Measurements from ENCODE around the gene NOP14.

- TF ChIP-seq POLR2A (IDR thresholded peaks at IDR 0.05) (peak; percentile 43), CTCF (IDR thresholded peaks at IDR 0.05) (peak in 2 of 3 donors; percentile 46 to 48), EP300 (IDR thresholded peaks at IDR 0.05) (no peak)
Measured at GRCh38 chr4:2963175-2963965, at the start of gene NOP14, which contains the start of gene GRK4.
